GM12878 (cell line): ENCODE measurements around the gene SCMH1. TPM values are rescaled to one million over a fixed set of nuclear protein-coding genes. Genes with fewer than 3 reads are reported as not detected.

Source experiments
- ATAC-seq: fragments of 200-7000 bp; cut with Tn5 transposase; 3 replicates; pipeline ENCODE4 v1.9.1; 2020; ENCODE audit warnings: mild to moderate bottlenecking, moderate library complexity
- BruUV-seq: library from RNA; stranded (reverse); fragments of 400-500 nt; replicated peaks from 2 replicates; lab custom pipeline; 2021; lab: Mats Ljungman, UMichigan
- CTCF ChIA-PET: fragments of 300-600 bp; sonication (Branson Sonifier 250); formaldehyde crosslinking; extraction: SDS; loops from one replicate; lab custom pipeline; 2021; ENCODE audit warnings: inconsistent platforms; lab: Yijun Ruan, JAX
- POLR2A ChIA-PET: fragments of 350-600 bp; formaldehyde crosslinking; extraction: SDS; loops from one replicate; lab custom pipeline; 2021; ENCODE audit warnings: inconsistent platforms; lab: Charles Lee
- RAD21 ChIA-PET: fragments of 300-600 bp; sonication (Branson Sonifier 250); formaldehyde crosslinking; loops from one replicate; lab custom pipeline; 2023; ENCODE audit warnings: antibody characterized with exemption; ENCODE audit not compliant: unreplicated experiment; lab: Charles Lee
- SMC1A ChIA-PET: fragments of 300-600 bp; sonication (Branson Sonifier 250); formaldehyde crosslinking; loops from one replicate; lab custom pipeline; 2023; ENCODE audit not compliant: unreplicated experiment, uncharacterized antibody; lab: Charles Lee
- DNase-seq: peaks from one replicate; pipeline ENCODE4 v3.0.0-alpha.2; 2011; ENCODE audit warnings: low read depth, low spot score
- FAIRE-seq: peaks from 3 replicates; lab custom pipeline; 2011; peaks lifted over from hg19 to GRCh38; lab: Jason Lieb, UNC
- H2AFZ ChIP-seq: 2 replicates; pipeline ENCODE4 v1.6.0; 2011; ENCODE audit warnings: low read depth, low read length, control low read depth; ENCODE audit not compliant: control insufficient read depth
- H3K27ac ChIP-seq: 2 replicates; pipeline ENCODE4 v1.5.1; 2011; ENCODE audit warnings: control low read depth; ENCODE audit not compliant: control insufficient read depth, insufficient read depth
- H3K27me3 ChIP-seq, 2 experiments: replicated peaks in 1 of 2; 2 replicates each; pipeline versions ENCODE4 v1.6.0 to v1.6.1; 2011; ENCODE audit warnings: low read length in 1 of 2; ENCODE audit not compliant: control insufficient read depth in 2 of 2, insufficient read depth in 2 of 2
- H3K36me3 ChIP-seq, 2 experiments: 2 replicates each; pipeline ENCODE4 v1.5.1; 2011; ENCODE audit warnings: low read length in 1 of 2; ENCODE audit not compliant: control insufficient read depth in 2 of 2, insufficient read depth in 2 of 2
- H3K4me1 ChIP-seq: 2 replicates; pipeline ENCODE4 v1.6.1; 2011; ENCODE audit warnings: mild to moderate bottlenecking, low read length, moderate library complexity, mixed read lengths; ENCODE audit not compliant: control insufficient read depth, insufficient read depth
- H3K4me2 ChIP-seq: 2 replicates; pipeline ENCODE4 v1.6.0; 2011; ENCODE audit warnings: control low read depth; ENCODE audit not compliant: control insufficient read depth, insufficient read depth
- H3K4me3 ChIP-seq: fragments of 200-600 bp; sonication (generic); 2 replicates; pipeline ENCODE4 v1.5.1; 2016
- H3K79me2 ChIP-seq: 2 replicates; pipeline ENCODE4 v1.6.0; 2011; ENCODE audit warnings: low read length; ENCODE audit not compliant: control insufficient read depth, insufficient read depth
- H3K9ac ChIP-seq: 2 replicates; pipeline ENCODE4 v1.8.0; 2011; ENCODE audit warnings: low read length, control low read depth, mixed read lengths; ENCODE audit not compliant: control insufficient read depth, insufficient read depth
- H3K9me3 ChIP-seq: replicated peaks from 3 replicates; pipeline ENCODE4 v1.5.1; 2011; ENCODE audit warnings: mild to moderate bottlenecking, low read length; ENCODE audit not compliant: control insufficient read depth, insufficient read depth
- H4K20me1 ChIP-seq: 2 replicates; pipeline ENCODE4 v1.6.0; 2011; ENCODE audit not compliant: control insufficient read depth, insufficient read depth
- ASH2L ChIP-seq: fragments of 300-600, 200-600 bp; sonication (generic); IDR thresholded peaks from 2 replicates; pipeline ENCODE4 v1.6.1; 2017; ENCODE audit warnings: low read depth, mild to moderate bottlenecking, borderline replicate concordance
- BCL11A ChIP-seq: IDR thresholded peaks from 2 replicates; pipeline ENCODE4 v1.6.1; 2011; ENCODE audit warnings: low read depth, low read length
- BMI1 ChIP-seq: fragments of 450-650 bp; IDR thresholded peaks from 2 replicates; pipeline ENCODE4 v1.6.1; 2016; ENCODE audit warnings: mild to moderate bottlenecking, moderate library complexity, borderline replicate concordance
- CHD2 ChIP-seq: IDR thresholded peaks from 2 replicates; pipeline ENCODE4 v1.6.1; 2011; ENCODE audit warnings: low read depth, low read length, improper control_type of control experiment, borderline replicate concordance
- DPF2 ChIP-seq: fragments of 450-650 bp; IDR thresholded peaks from 2 replicates; pipeline ENCODE4 v1.6.1; 2017; ENCODE audit warnings: mild to moderate bottlenecking
- GABPA ChIP-seq: IDR thresholded peaks from 2 replicates; pipeline ENCODE4 v1.6.1; 2014; ENCODE audit warnings: antibody characterized with exemption, low read depth, mild to moderate bottlenecking, inconsistent platforms
- MEF2A ChIP-seq: IDR thresholded peaks from 2 replicates; pipeline ENCODE4 v1.6.1; 2011; ENCODE audit warnings: low read depth, mild to moderate bottlenecking, low read length, moderate library complexity; ENCODE audit not compliant: insufficient read depth
- NR2C1 ChIP-seq: fragments of 450-650 bp; IDR thresholded peaks from 2 replicates; pipeline ENCODE4 v1.6.1; 2017; ENCODE audit warnings: antibody characterized with exemption, mild to moderate bottlenecking, moderate library complexity
- SIN3A ChIP-seq: IDR thresholded peaks from 2 replicates; pipeline ENCODE4 v1.6.1; 2012; ENCODE audit warnings: low read depth, low read length, improper control_type of control experiment
- SMAD1 ChIP-seq: fragments of 450-650 bp; IDR thresholded peaks from 2 replicates; pipeline ENCODE4 v1.6.1; 2018; ENCODE audit warnings: mild to moderate bottlenecking, low read depth; ENCODE audit not compliant: partially characterized antibody
- SP1 ChIP-seq: IDR thresholded peaks from one replicate; pipeline ENCODE4 v1.6.1; 2011; ENCODE audit warnings: low read depth, low read length
- SREBF1 ChIP-seq: IDR thresholded peaks from 2 replicates; pipeline ENCODE4 v1.6.1; 2012; ENCODE audit warnings: mild to moderate bottlenecking, low read length
- STAT3 ChIP-seq: IDR thresholded peaks from 2 replicates; pipeline ENCODE4 v1.6.1; 2011; ENCODE audit warnings: low read depth, low read length, improper control_type of control experiment
- SUZ12 ChIP-seq: fragments of 200-600 bp; sonication (generic); IDR thresholded peaks from one replicate; pipeline ENCODE4 v1.6.1; 2018; ENCODE audit warnings: antibody characterized with exemption, mild to moderate bottlenecking; ENCODE audit not compliant: unreplicated experiment
- WRNIP1 ChIP-seq: IDR thresholded peaks from 2 replicates; pipeline ENCODE4 v1.6.1; 2011; ENCODE audit warnings: low read depth, low read length, improper control_type of control experiment, borderline replicate concordance
- WGBS: methylation state at CpG from one replicate; pipeline ENCODE4 v1.1.6; 2016; ENCODE audit warnings: low lambda C conversion rate; ENCODE audit not compliant: insufficient replicate concordance, insufficient coverage; ENCODE audit errors: missing lambda C conversion rate; 5-methylcytosine and 5-hydroxymethylcytosine counted together
- in situ Hi-C: fragments of 300-500 bp; cut with MboI; formaldehyde crosslinking; loops from 9 replicates; pipeline ENCODE4 v1.14.3; 2018; ENCODE audit warnings: mixed read lengths
- intact Hi-C: fragments of 100-400 bp; cut with micrococcal nuclease; formaldehyde crosslinking; loops from one replicate; pipeline ENCODE4 v1.14.2; 2022; ENCODE audit not compliant: unreplicated experiment
- polyA plus RNA-seq, 11 experiments: library from polyadenylated mRNA; depleted of rRNA in 4 of 11; unstranded in 6 of 11; stranded (reverse) in 5 of 11; fragments of >200 nt; fragmentation: Nextera tagmentation in 4 of 11; fragmentation: Illumina TruSeq in 1 of 11; extraction: Ambion mirVana in 4 of 11; extraction: Trizol in 1 of 11; gene quantifications; 1 replicate in 1 of 11; 2 replicates in 10 of 11; pipeline versions ENCODE4 v1.2.1 to v1.2.3, GENCODE V29; 2011 to 2016; ENCODE audit warnings: inconsistent platforms in 2 of 11, missing spikeins in 2 of 11, low read depth in 1 of 11
- total RNA-seq, 4 experiments: library from RNA; depleted of rRNA in 3 of 4; stranded (reverse); fragments of >200 nt in 3 of 4; fragmentation: Illumina TruSeq in 1 of 4; extraction: Trizol in 1 of 4; gene quantifications; 2 replicates each; pipeline versions ENCODE4 v1.2.1 to v1.2.3, GENCODE V29; 2013 to 2021
- TF ChIP-seq, protein P1 (sequence below): fragments of 450-650 bp; IDR thresholded peaks from 2 replicates; pipeline ENCODE4 v1.6.1; 2017; ENCODE audit warnings: low read depth, mild to moderate bottlenecking, moderate library complexity
- TF ChIP-seq, protein P2 (sequence below): IDR thresholded peaks from 2 replicates; pipeline ENCODE4 v1.6.1; 2011; ENCODE audit warnings: borderline replicate concordance, low read depth, mild to moderate bottlenecking, moderate library complexity, mixed read lengths, low read length; ENCODE audit not compliant: insufficient read depth; ENCODE audit errors: extremely low read length
- TF ChIP-seq, protein P3 (sequence below): fragments of 450-650 bp; IDR thresholded peaks from 2 replicates; pipeline ENCODE4 v1.6.1; 2017; ENCODE audit warnings: antibody characterized with exemption, mild to moderate bottlenecking, moderate library complexity
- TF ChIP-seq, protein P4 (sequence below): IDR thresholded peaks from 2 replicates; pipeline ENCODE4 v1.6.1; 2012; ENCODE audit warnings: low read depth, low read length, improper control_type of control experiment

The SCMH1 gene
- total and polyA plus RNA-seq, 10 of the 15 experiments (the other 5 are each of a cell fraction or from before 2014, with no cell fraction given), result 7.5 to 44.1 (median 27.8) TPM

DNA sequence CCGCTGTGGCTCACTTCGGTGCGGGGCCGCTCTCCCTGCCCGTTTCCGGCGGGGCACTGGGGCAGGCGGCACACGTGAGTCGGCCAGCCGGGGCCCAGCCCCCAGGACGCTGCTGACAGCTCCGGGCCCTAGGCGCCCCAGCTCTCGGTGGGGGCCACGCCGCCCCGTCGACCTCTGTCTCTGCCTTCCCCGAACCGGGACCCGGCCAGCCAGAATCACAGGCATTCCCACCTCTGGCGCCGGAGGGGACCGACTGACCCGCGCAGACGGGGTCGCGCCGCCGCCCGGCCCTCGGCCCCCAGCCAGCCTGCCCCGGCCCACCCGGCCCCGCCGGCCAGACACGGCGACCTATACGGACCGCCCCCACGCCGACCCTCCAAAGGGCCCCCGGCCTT, 755 bp downstream of the SCMH1 start:
- ChIA-PET RAD21 (interaction anchor here (0.8 to 2.4 kb wide), 4 partner anchors 69 to 488 kb away, joined by 3 to 7 read pairs (median 4); no protein-coding TSS in a partner anchor), CTCF (interaction anchor here (0.6 to 3.7 kb wide), 5 partner anchors 28 to 467 kb away, joined by 3 to 17 read pairs (median 3); no protein-coding TSS in a partner anchor), SMC1A (interaction anchor here (0.9 to 2.9 kb wide), 5 partner anchors 11 to 290 kb away, joined by 3 to 10 read pairs (median 4); no protein-coding TSS in a partner anchor), POLR2A (no interaction called here)
- Histone ChIP-seq H3K4me1 (peaks cover 17% of the 10 kb centered on the region), H3K36me3 (no peaks in the 10 kb centered on the region), H3K9ac (peak overlapping the region; percentile 87), H3K9me3 (no peaks in the 10 kb centered on the region), H3K4me3 (peak overlapping the region; percentile 45), H2AFZ (peak overlapping the region; percentile 77), H3K79me2 (peaks cover 61% of the 10 kb centered on the region), H3K4me2 (peak overlapping the region; percentile 94), H3K27ac (peak overlapping the region; percentile 81), H4K20me1 (no peaks in the 10 kb centered on the region), H3K27me3 (no peaks in the 10 kb centered on the region)
- DNase-seq (no peak), ATAC-seq (peak; percentile 88), FAIRE-seq (no peak)
- in situ Hi-C loops, result no loop called here
- no TSS peak for BruUV-seq
- intact Hi-C loops, result loop anchor here (5.0 kb wide), 1 partner anchor 84 kb away; no protein-coding TSS in a partner anchor
- WGBS, result 0% methylated on average over 28 of the region's 45 CpGs
- TF ChIP-seq, protein P1, sequence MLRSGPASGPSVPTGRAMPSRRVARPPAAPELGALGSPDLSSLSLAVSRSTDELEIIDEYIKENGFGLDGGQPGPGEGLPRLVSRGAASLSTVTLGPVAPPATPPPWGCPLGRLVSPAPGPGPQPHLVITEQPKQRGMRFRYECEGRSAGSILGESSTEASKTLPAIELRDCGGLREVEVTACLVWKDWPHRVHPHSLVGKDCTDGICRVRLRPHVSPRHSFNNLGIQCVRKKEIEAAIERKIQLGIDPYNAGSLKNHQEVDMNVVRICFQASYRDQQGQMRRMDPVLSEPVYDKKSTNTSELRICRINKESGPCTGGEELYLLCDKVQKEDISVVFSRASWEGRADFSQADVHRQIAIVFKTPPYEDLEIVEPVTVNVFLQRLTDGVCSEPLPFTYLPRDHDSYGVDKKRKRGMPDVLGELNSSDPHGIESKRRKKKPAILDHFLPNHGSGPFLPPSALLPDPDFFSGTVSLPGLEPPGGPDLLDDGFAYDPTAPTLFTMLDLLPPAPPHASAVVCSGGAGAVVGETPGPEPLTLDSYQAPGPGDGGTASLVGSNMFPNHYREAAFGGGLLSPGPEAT, result no peak
- TF ChIP-seq GABPA, result no peak
- no peak for TF ChIP-seq MEF2A
- no peak for TF ChIP-seq ASH2L
- peak; percentile 2 for TF ChIP-seq SP1
- no peak for TF ChIP-seq SIN3A
- TF ChIP-seq, protein P2, sequence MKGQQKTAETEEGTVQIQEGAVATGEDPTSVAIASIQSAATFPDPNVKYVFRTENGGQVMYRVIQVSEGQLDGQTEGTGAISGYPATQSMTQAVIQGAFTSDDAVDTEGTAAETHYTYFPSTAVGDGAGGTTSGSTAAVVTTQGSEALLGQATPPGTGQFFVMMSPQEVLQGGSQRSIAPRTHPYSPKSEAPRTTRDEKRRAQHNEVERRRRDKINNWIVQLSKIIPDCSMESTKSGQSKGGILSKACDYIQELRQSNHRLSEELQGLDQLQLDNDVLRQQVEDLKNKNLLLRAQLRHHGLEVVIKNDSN, result peak; percentile 67
- TF ChIP-seq, protein P3, sequence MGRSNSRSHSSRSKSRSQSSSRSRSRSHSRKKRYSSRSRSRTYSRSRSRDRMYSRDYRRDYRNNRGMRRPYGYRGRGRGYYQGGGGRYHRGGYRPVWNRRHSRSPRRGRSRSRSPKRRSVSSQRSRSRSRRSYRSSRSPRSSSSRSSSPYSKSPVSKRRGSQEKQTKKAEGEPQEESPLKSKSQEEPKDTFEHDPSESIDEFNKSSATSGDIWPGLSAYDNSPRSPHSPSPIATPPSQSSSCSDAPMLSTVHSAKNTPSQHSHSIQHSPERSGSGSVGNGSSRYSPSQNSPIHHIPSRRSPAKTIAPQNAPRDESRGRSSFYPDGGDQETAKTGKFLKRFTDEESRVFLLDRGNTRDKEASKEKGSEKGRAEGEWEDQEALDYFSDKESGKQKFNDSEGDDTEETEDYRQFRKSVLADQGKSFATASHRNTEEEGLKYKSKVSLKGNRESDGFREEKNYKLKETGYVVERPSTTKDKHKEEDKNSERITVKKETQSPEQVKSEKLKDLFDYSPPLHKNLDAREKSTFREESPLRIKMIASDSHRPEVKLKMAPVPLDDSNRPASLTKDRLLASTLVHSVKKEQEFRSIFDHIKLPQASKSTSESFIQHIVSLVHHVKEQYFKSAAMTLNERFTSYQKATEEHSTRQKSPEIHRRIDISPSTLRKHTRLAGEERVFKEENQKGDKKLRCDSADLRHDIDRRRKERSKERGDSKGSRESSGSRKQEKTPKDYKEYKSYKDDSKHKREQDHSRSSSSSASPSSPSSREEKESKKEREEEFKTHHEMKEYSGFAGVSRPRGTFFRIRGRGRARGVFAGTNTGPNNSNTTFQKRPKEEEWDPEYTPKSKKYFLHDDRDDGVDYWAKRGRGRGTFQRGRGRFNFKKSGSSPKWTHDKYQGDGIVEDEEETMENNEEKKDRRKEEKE, result no peak
- TF ChIP-seq SUZ12, result no peak
- TF ChIP-seq SMAD1, result no peak
- no peak for TF ChIP-seq CHD2
- no peak for TF ChIP-seq BCL11A
- TF ChIP-seq SREBF1, result no peak
- TF ChIP-seq, protein P4, sequence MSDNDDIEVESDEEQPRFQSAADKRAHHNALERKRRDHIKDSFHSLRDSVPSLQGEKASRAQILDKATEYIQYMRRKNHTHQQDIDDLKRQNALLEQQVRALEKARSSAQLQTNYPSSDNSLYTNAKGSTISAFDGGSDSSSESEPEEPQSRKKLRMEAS, result peak; percentile 73; the same call in 1 of the 2 replicates
- no peak for TF ChIP-seq BMI1
- no peak for TF ChIP-seq WRNIP1
- no peak for TF ChIP-seq STAT3
- no peak for TF ChIP-seq NR2C1
- peak; percentile 36; the same call in 1 of the 2 replicates for TF ChIP-seq DPF2
